HepG2 (cell line): ENCODE data around the gene GNB1. TPM values are rescaled to one million over a fixed set of nuclear protein-coding genes. Genes with fewer than 3 reads are reported as not detected.

Experiments used
- ATAC-seq: fragments of 200-7000 bp; cut with Tn5 transposase; 3 replicates; pipeline ENCODE4 v1.9.1; 2020; ENCODE audit warnings: mild to moderate bottlenecking, moderate library complexity
- BruUV-seq: library from RNA; stranded (reverse); fragments of 400-500 nt; replicated peaks from 2 replicates; lab custom pipeline; 2021; lab: Mats Ljungman, UMichigan
- CTCF ChIA-PET: fragments of 300-600 bp; formaldehyde crosslinking; extraction: SDS; loops from one replicate; lab custom pipeline; 2021; ENCODE audit warnings: low total read pairs, inconsistent platforms, low intra/inter-chr PET ratio; lab: Yijun Ruan, JAX
- POLR2A ChIA-PET: fragments of 350-600 bp; sonication (Branson Sonifier 250); formaldehyde crosslinking; loops from one replicate; lab custom pipeline; 2020; ENCODE audit warnings: antibody characterized with exemption, inconsistent platforms; lab: Yijun Ruan, JAX
- DNase-seq: peaks from one replicate; pipeline ENCODE4 v3.0.0-alpha.2; 2015; ENCODE audit warnings: low spot score
- FAIRE-seq: peaks from 3 replicates; lab custom pipeline; 2011; peaks lifted over from hg19 to GRCh38; lab: Jason Lieb, UNC
- H2AFZ ChIP-seq: one replicate; pipeline ENCODE4 v1.6.1; 2011; ENCODE audit warnings: low read length, inconsistent platforms
- H3K27ac ChIP-seq: fragments of 300-600 bp; 3 replicates; pipeline ENCODE4 v1.8.0; 2011; ENCODE audit warnings: mixed run types, mild to moderate bottlenecking, mixed read lengths, low read length, inconsistent platforms; ENCODE audit not compliant: insufficient read depth; ENCODE audit errors: extremely low read length
- H3K27me3 ChIP-seq, 2 experiments: fragments of 200-600 bp in 1 of 2; 2 replicates in 1 of 2; 3 replicates in 1 of 2; pipeline versions ENCODE4 v1.6.0 to v1.8.0; 2011; ENCODE audit warnings: low read length in 2 of 2, mild to moderate bottlenecking in 2 of 2, moderate library complexity in 2 of 2, inconsistent platforms in 1 of 2; ENCODE audit not compliant: insufficient read depth in 2 of 2, control insufficient read depth in 1 of 2
- H3K36me3 ChIP-seq, 2 experiments: fragments of 200-600 bp in 1 of 2; replicated peaks in 1 of 2; 2 replicates in 1 of 2; 3 replicates in 1 of 2; pipeline versions ENCODE4 v1.5.1 to v1.8.0; 2011; ENCODE audit warnings: low read length in 2 of 2, inconsistent platforms in 1 of 2; ENCODE audit not compliant: insufficient read depth in 2 of 2, control insufficient read depth in 1 of 2
- H3K4me1 ChIP-seq: 2 replicates; pipeline ENCODE4 v1.5.1; 2012; ENCODE audit warnings: low read length, inconsistent platforms; ENCODE audit not compliant: insufficient read depth
- H3K4me2 ChIP-seq: 2 replicates; pipeline ENCODE4 v1.6.0; 2011; ENCODE audit warnings: low read depth, low read length, inconsistent platforms
- H3K4me3 ChIP-seq, 3 experiments: fragments of 200-600 bp in 1 of 3; sonication (generic), shearing (Covaris generic) in 1 of 3; replicated peaks in 1 of 3; 2 replicates each; pipeline ENCODE4 v1.5.1; 2011 to 2016; ENCODE audit warnings: low read length in 3 of 3, inconsistent platforms in 2 of 3, low read depth in 2 of 3, mild to moderate bottlenecking in 2 of 3, control low read depth in 1 of 3, mixed read lengths in 1 of 3; ENCODE audit not compliant: insufficient read depth in 1 of 3
- H3K79me2 ChIP-seq: one replicate; pipeline ENCODE4 v1.6.1; 2011; ENCODE audit warnings: low read length, inconsistent platforms; ENCODE audit not compliant: insufficient read depth
- H3K9ac ChIP-seq: 2 replicates; pipeline ENCODE4 v1.6.0; 2011; ENCODE audit warnings: mild to moderate bottlenecking, low read depth, low read length, inconsistent platforms; ENCODE audit not compliant: insufficient read depth
- H3K9me3 ChIP-seq: 2 replicates; pipeline ENCODE4 v1.5.1; 2012; ENCODE audit warnings: mild to moderate bottlenecking, low read length
- H4K20me1 ChIP-seq: 2 replicates; pipeline ENCODE4 v1.6.0; 2011; ENCODE audit warnings: inconsistent platforms, mild to moderate bottlenecking, low read length, moderate library complexity; ENCODE audit not compliant: insufficient read depth
- CENPT ChIP-seq: sonication (generic); formaldehyde crosslinking; IDR thresholded peaks from 2 replicates; pipeline ENCODE4 v1.8.0; 2022; ENCODE audit warnings: low read depth, mild to moderate bottlenecking, moderate library complexity, missing genetic modification reagents
- HIC2 ChIP-seq: sonication (generic); formaldehyde crosslinking; IDR thresholded peaks from 2 replicates; pipeline ENCODE4 v1.9.0; 2022; ENCODE audit warnings: low read depth, missing genetic modification reagents
- HIVEP1 ChIP-seq: sonication (generic); formaldehyde crosslinking; IDR thresholded peaks from 2 replicates; pipeline ENCODE4 v1.4.0; 2020; ENCODE audit warnings: mild to moderate bottlenecking, missing genetic modification reagents
- HNRNPL ChIP-seq: fragments of 200-400 bp; formaldehyde crosslinking; IDR thresholded peaks from 2 replicates; pipeline ENCODE4 v1.6.1; 2017; ENCODE audit warnings: mild to moderate bottlenecking, low read depth, low read length
- MAFF ChIP-seq: IDR thresholded peaks from 2 replicates; pipeline ENCODE4 v1.6.1; 2011; ENCODE audit warnings: low read depth, low read length, improper control_type of control experiment
- ZFP91 ChIP-seq: sonication (generic); formaldehyde crosslinking; IDR thresholded peaks from 2 replicates; pipeline ENCODE4 v1.9.0; 2022; ENCODE audit warnings: missing genetic modification reagents, mild to moderate bottlenecking, borderline replicate concordance
- ZNF280B ChIP-seq: sonication (generic); formaldehyde crosslinking; IDR thresholded peaks from 2 replicates; pipeline ENCODE4 v1.5.0; 2020; ENCODE audit warnings: missing genetic modification reagents, mild to moderate bottlenecking, borderline replicate concordance
- ZNF687 ChIP-seq: sonication (generic); formaldehyde crosslinking; IDR thresholded peaks from 2 replicates; pipeline ENCODE4 v1.5.1; 2020; ENCODE audit warnings: mild to moderate bottlenecking, missing genetic modification reagents, moderate library complexity
- WGBS: methylation state at CpG from one replicate; pipeline ENCODE4 v1.1.6; 2017; ENCODE audit warnings: low lambda C conversion rate; 5-methylcytosine and 5-hydroxymethylcytosine counted together
- in situ Hi-C: cut with HindIII; loops from 2 replicates; pipeline ENCODE4 v1.10.0; 2017; ENCODE audit warnings: low pct_unique_long_range_greater_than_20kb; ENCODE audit not compliant: extremely low pct_ligation_motif_present
- intact Hi-C: fragments of 100-400 bp; cut with micrococcal nuclease; formaldehyde crosslinking; loops from one replicate; pipeline ENCODE4 v1.10.0; 2022; ENCODE audit not compliant: unreplicated experiment
- polyA plus RNA-seq, 8 experiments: library from polyadenylated mRNA; depleted of rRNA in 3 of 8; stranded (reverse) in 7 of 8; unstranded in 1 of 8; fragments of >200 nt; fragmentation: Illumina TruSeq in 4 of 8; extraction: Trizol in 4 of 8; gene quantifications; 2 replicates each; pipeline versions ENCODE4 v1.2.1 to v1.2.3, GENCODE V29; 2011 to 2016; ENCODE audit warnings: low read depth in 4 of 8, missing spikeins in 1 of 8, mixed read lengths in 1 of 8; ENCODE audit not compliant: insufficient read depth in 1 of 8
- total RNA-seq, 5 experiments: library from RNA; depleted of rRNA; stranded (reverse); fragments of >200 nt; fragmentation: Illumina TruSeq; extraction: Trizol; gene quantifications; 2 replicates each; pipeline ENCODE4 v1.2.3, GENCODE V29; 2016; ENCODE audit warnings: low read depth in 1 of 5

Gene GNB1
- total and polyA plus RNA-seq, 2 of the 13 experiments (the other 11 are each of a cell fraction or from before 2014, with no cell fraction given) = 66.2 to 327 TPM

GRCh38 chr1:1924849-1925248, 34.0 kb upstream of the GNB1 start:
- Histone ChIP-seq H3K9ac (no peak overlapping the region), H3K27me3 (peaks cover 26 to 47% of the 10 kb centered on the region in 2 experiments; a peak in 4 of 5 replicates), H2AFZ (no peak overlapping the region), H3K4me2 (no peak overlapping the region), H3K79me2 (no peaks in the 10 kb centered on the region), H3K9me3 (no peaks in the 10 kb centered on the region), H3K4me3 (no peak overlapping the region), H3K36me3 (no peaks in the 10 kb centered on the region), H3K27ac (no peak overlapping the region), H3K4me1 (peaks cover 64% of the 10 kb centered on the region), H4K20me1 (no peaks in the 10 kb centered on the region)
- 67% methylated on average over 21 of the region's 21 CpGs for WGBS
- POLR2A ChIA-PET = interaction anchor here (1.5 to 3.3 kb wide), 2 partner anchors 16 to 18 kb away, joined by 13 to 55 read pairs; no protein-coding TSS in a partner anchor
- peak; percentile 95 for TF ChIP-seq HNRNPL
- TF ChIP-seq HIC2 (CRISPR knock-in tag) = peak; percentile 66
- no peak for TF ChIP-seq MAFF
- TF ChIP-seq ZFP91 (CRISPR knock-in tag) = peak; percentile 43; the same call in 1 of the 2 replicates
- TF ChIP-seq ZNF687 = peak; percentile 37; the same call in 1 of the 2 replicates
- TF ChIP-seq ZNF280B (CRISPR knock-in tag) = 0 out of 2 replicates have a peak, but pooled peaks have one; percentile 8
- TF ChIP-seq HIVEP1 (CRISPR knock-in tag) = no peak
- 0 out of 2 replicates have a peak, but pooled peaks have one; percentile 76 for TF ChIP-seq CENPT
- in situ Hi-C loops = no loop called here
- FAIRE-seq (no peak), ATAC-seq (no peak), DNase-seq (no peak)
- CTCF ChIA-PET = no interaction called here
- BruUV-seq = no TSS peak
- intact Hi-C loops = no loop called here
